ENCODE data around the gene TMEM119. TPM values are rescaled to one million over a fixed set of nuclear protein-coding genes. Genes with fewer than 3 reads are reported as not detected.

Gene TMEM119
- total RNA-seq, 1 donor from 2014 or later, result 2.0 TPM

GRCh38 chr12:108615918-108616317 is 18.0 kb upstream of the TMEM119 start:
- ATAC-seq, result no peak

DNA sequence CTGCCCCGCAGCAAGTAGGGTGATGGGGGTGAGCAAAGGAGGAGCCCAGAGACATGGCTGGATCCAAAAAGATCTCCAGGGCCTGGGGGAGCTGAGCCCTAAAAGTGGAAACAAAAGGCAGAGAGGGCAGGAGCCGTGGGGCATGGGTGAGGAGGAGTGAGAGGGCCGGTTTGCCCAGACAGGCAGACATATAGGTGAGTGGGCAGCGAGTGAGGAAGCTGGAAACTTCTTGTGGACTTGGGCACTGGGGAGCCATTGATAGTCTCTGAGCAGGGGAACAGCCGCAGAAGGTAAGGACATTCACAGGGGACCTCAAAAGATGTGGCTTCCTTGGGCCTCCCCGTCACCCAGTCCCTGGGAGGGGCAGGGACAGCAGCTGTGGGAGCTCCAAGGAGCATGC is 16.8 kb upstream of the TMEM119 start:
- ATAC-seq, result no peak

DNA sequence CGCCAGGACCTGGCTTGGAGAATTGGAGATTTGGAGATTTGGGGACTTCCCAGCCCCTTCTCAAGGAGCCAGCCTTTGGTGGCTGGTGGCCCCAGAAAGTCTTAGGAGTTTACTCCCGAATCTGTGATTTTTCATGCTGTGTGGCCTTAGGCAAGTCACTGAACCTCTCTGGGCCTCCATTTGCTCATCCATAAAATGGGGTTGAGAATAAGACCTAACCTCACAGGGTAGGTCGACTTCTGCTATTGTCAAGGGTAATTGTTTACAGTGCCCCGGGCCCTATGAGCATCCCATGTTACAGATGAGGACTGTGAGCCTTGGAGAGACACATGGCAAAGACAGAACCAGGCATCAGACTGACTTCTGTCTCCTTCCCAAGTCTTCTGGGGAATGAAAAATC is 16.2 kb upstream of the TMEM119 start:
- no peak for ATAC-seq

DNA sequence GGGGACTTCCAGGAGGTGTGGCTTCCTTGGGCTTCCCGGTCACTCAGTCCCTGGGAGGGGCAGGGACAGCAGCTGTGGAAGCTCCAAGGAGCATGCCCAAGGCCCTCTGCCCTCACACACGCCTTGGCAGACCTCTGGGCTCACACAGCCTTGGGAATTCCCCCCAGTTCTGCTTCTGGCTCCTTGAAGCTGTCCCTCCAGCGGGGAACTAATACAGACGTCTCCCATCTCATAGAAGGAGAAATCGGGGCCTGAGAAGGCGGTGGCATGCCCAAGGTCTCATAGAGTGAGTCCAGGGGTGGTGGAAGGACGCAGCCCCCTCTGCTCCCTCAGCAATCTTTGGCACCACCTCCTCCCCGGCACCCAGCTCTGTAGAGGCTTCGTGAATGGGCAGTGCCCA is 15.7 kb upstream of the TMEM119 start:
- no peak for ATAC-seq

GRCh38 chr12:108612788-108613282 is 15.0 kb upstream of the TMEM119 start:
- no peak for ATAC-seq

- peak; percentile 23 for ATAC-seq
Measured at GRCh38 chr12:108611884-108612415, 14.1 kb upstream of the TMEM119 start.

DNA sequence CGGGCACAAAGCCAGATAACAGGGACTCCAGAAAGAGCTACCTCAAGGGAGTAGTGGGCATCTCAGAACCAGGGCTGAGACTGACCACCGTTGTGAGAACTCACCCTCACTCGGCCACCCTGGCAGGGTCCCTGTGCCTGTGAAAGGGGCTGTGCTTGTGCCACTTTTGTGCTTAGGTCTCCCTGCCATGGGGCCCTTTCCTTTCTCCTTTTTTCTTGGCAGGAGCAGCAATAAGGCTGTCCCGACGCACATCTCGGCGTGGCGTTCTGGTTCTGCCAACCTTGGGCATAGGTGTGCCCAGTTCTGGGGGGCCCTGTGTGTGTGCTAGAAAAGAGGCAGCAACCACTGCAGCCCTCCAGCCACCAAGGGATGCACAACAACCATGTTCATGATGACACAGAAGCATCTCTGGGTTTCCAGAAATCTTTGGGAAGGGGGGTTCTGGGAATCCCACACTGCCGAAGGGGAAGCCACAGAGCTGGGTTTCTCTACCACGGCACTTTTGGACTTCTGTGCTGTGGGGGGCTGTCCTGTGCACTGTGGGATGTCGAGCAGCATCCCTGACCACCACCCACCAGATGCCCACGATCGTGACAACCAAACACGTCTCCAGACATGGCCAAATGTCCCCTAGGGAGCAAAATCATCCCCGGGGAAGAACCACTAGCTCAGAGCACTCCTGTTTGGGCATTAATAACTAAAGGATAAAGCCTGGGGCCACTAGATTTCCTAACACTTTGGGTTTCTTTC is 13.1 kb upstream of the TMEM119 start:
- no peak for ATAC-seq

GRCh38 chr12:108610336-108610815 is 12.5 kb upstream of the TMEM119 start:
- no peak for ATAC-seq

DNA sequence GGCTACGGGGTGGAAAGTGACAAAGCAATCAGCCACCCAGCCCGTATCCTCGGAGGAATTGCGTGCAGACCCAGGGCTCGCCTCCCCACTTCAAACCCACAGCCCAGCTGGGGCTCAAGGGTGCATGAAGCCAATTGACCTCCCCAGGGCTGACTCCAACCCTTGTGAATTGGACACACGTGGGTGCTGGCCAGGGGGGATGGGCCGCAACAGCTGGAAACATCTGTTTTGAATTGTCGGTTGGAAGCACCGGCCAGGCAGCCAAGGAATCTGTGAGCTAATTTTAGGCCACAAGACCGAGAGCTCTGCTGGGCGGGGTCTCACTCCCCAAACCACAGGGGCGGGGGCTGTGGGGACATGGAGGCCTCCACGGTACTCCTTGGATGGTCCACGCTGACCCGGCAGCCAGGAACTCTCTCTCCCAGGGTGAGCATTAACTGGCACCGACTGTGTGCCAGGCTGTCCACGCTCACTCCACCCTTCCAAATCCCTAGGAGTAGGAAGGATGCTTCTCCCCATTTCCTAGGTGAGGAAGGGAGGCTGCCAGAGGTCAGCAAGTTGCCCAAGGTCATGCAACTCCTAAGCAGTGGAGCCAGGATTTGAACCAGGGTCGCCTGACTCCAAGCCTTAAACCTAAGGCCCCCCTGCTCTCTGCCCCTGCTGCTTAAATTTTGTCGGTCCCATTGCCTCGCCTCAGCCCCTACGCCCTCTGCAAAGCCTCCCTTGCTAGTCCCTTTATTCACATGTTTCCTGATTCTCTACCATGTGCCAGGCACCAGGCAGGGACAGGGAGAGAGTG is 11.9 kb upstream of the TMEM119 start:
- ATAC-seq, result no peak

GRCh38 chr12:108608616-108609015 is 10.7 kb upstream of the TMEM119 start:
- ATAC-seq, result no peak

- no peak for ATAC-seq
Measured at GRCh38 chr12:108607981-108608600, 10.2 kb upstream of the TMEM119 start.

DNA sequence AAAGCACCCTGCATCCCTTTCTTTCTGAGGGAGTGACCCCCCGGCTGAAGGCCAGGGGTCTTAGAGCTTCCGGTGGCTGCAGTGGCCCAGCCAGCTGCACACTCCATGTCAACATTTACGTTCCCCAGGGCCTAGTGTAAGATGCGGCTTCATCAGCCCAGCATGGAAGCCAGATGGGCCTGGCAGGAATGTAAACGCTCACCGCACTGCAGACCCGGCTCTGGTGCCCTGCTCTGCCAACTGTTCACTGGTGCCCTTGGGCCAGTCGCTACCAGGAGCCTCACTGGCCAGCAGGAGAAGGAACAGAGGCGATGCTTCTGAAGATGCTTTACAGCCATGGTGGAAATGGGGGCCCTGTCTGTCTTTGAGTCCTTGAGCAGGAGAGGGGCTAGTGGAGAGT is 8.6 kb upstream of the TMEM119 start:
- ATAC-seq, result no peak

DNA sequence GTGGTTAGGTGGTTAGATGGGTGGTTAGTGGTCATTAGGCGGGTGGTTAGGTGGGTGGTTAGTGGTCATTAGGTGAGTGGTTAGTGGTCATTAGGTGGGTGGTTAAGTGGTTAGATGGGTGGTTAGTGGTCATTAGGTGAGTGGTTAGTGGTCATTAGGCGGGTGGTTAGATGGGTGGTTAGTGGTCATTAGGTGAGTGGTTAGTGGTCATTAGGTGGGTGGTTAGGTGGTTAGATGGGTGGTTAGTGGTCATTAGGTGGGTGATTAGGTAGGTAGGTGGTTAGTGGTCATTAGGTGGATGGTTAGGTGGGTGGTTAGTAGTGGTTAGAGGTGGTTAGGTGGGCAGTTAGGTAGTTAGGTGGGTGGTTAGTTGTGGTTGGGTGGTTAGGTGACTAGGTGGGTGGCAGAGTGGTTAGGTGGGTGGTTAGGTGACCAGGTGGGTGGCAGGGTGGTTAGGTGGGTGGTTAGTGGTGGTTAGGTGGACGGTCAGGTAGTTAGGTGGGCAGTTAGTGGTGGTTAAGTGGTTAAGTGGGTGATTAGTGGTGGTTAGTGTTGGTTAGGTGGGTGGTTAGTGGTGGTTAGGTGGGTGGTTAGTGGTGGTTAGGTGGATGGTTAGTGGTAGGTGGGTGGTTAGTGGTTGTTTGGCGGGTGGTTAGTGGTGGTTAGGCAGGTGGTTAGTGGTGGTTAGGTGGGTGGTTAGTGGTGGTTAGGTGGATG is 8.0 kb upstream of the TMEM119 start:
- no peak for ATAC-seq

DNA sequence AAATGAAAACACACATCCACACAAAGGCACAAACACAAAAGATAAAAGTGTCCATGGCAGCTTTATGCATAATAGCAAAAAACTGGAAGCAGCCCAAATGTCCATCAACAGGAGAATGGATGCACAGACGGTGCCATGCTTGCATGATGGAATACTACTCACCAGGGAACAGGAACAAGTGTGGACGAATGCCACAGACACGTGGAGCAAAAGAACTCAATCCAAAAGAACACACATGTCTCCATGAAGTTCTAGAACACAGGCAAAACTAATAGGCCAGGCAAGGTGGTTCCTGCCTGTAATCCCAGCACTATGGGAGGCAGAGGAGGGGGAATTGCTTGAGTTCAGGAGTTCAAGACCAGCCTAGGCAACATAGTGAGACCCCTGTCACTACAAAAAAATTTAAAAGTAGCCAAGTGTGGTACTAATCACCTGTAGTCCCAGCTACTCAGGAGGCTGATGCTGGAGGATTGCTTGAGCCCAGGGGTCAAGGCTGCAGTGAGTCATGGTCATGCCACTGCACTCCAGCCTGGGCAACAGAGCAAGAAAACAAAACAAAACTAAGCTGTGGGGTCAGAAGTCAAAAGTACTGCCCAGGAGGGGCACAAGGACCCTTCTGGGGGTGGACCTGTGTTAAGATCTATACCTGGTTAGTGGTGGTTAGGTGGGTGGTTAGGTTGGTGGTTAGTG is 7.3 kb upstream of the TMEM119 start:
- ATAC-seq, result no peak

- no peak for ATAC-seq
Measured at GRCh38 chr12:108604208-108604941, 6.5 kb upstream of the TMEM119 start.

DNA sequence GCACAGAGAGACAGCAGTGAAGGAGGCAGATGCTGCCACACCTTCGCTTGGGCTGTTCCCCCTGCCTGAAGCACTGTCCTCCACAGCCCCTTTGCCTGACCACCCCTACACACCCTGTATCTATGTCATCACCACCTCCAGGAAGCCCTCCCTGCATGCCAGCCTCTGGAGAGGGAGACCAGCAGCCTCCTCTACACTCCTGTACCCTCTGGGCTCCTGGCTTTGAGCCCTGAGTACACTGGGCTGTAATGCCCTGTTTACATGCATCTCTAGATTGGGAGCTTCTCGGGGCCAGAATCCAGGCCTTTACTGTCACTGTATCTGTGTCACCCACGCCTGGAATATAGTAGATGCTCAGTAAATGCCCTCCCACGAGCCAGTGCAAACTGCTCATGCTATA is 5.9 kb upstream of the TMEM119 start:
- no peak for ATAC-seq

- ATAC-seq, result no peak
Measured at GRCh38 chr12:108602976-108603704, 5.3 kb upstream of the TMEM119 start.

DNA sequence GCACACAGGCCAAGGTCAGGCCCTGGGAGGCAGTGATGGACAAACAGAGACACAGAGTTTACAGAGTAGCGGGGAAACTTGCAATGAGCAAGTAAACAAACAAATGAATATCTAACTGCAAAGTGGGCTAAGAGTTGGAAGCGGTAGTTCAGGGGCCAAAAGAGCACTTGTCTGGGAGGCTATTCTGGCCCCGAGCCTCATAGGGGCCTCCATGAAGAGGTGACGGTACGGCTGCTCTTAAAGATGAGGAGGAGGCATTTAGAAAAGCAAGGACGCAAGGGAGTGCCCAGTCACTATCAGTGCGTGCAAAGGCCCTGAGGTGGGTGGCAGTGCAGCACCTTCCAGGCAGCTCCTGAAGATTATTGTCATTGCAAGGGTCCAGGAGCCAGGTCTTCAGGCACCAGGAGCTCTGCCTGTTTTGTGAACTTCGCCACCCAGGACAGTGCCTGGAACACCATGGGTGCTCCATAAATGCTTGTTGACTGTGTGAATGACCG is 4.4 kb upstream of the TMEM119 start:
- ATAC-seq, result no peak

- no peak for ATAC-seq
Measured at GRCh38 chr12:108600702-108601007, 2.8 kb upstream of the TMEM119 start.
